ENCODE data around the gene SLC5A11.

SLC5A11 gene

GRCh38 chr16:24957887-24958286 lies 112.1 kb downstream of the SLC5A11 start:
- no peak overlapping the region for H3K4me3 ChIP-seq (ENCODE audit: low read length)
- DNase-seq (ENCODE audit: low read depth), result no peak
- TF ChIP-seq CTCF (IDR thresholded peaks at IDR 0.05; ENCODE audit: insufficient read depth, low read depth, low read length, missing control alignments), result no peak
